Cortex of kidney (tissue), 1 donor: ENCODE results near the gene OMP.

Experiments
- DNase-seq: peaks from one replicate; lab custom pipeline; 2025; lab: John Stamatoyannopoulos, UW

The OMP gene

GRCh38 chr11:77069336-77069968 lies 33.2 kb upstream of the OMP start:
- no peak for DNase-seq

- no peak for DNase-seq
Measured at GRCh38 chr11:77069969-77070582, 32.6 kb upstream of the OMP start.

DNA sequence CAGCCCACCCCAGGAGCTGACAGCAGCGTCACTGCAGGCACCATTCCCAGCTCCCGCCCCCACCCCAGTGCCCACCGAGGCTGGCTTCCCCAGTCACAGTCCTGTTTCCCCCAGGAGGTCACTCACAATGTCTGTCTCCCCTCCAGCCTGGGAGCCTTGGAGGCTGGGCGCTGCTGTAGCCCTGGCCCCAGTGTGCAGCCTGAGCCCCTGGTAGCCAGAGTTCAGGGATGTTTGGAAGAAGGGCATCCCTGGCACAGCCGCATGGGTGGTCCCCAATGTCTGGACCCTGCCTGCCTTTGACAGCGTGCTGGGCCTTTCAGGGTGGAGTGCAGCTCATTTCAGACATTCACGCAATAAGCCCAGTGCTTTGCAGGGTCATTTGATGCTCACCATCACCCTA lies 31.6 kb upstream of the OMP start:
- DNase-seq: no peak

GRCh38 chr11:77071671-77072605 lies 30.7 kb upstream of the OMP start:
- no peak for DNase-seq

GRCh38 chr11:77072851-77073327 lies 29.8 kb upstream of the OMP start:
- no peak for DNase-seq

- no peak for DNase-seq
Measured at GRCh38 chr11:77073328-77074001, 29.2 kb upstream of the OMP start.

GRCh38 chr11:77074205-77074604 lies 28.4 kb upstream of the OMP start:
- DNase-seq: no peak

DNA sequence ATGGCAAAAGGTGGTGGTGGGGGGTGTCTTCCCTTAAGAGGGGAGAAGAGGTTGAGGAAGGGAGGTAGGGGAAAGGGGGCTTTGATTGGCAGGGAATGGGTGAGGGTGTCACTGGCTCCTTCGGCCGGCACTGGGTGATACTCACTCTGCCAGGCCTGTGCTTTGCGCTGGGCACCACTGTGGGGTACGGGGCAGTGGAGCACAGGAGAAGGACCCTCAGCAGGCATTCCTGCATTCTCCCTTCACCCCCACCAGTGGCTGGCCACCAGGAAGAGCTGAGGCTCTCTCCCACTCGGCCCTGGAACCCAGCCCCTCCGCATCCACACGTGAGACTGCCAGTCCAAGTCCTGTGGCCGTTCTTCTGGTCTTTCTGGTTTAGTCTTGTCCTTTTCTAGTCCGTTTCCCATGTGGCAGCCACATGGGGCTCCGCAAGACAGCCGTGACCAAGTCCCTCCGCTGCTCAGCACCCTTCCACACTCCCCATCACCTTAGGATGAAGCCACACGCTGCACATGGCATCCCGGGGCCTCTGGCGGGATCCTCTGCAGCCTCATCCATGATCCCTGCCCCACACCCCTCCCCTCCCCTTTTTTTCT lies 27.9 kb upstream of the OMP start:
- no peak for DNase-seq

- no peak for DNase-seq
Measured at GRCh38 chr11:77075425-77075905, 27.2 kb upstream of the OMP start.

- no peak for DNase-seq
Measured at GRCh38 chr11:77079666-77080065, 23.0 kb upstream of the OMP start.

- DNase-seq: no peak
Measured at GRCh38 chr11:77080643-77081210, 21.9 kb upstream of the OMP start.

DNA sequence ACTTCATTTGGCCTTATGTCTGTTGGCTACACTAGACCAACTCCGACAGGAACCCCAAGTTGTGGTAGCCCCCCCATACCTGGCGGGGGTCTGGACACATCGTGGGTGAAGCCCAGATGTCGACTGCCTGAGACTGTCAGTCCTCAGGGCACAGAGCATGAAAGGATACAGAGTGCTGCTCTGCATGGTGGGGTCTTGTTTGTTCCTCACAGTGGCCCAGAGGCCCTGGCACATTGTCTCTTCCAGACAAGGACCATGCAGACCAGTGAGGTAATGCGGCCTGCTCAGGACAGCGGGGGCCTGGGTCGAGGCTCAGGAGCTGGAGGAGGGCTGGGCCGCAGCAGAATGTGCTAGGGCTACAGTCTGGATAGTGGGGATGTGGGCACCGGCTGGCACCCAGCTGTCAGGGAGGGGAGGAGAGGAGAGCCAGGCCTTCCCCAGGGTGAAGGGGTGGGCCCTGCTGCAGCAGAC lies 21.2 kb upstream of the OMP start:
- DNase-seq: no peak

- no peak for DNase-seq
Measured at GRCh38 chr11:77081976-77082836, 20.4 kb upstream of the OMP start.

GRCh38 chr11:77082838-77083565 lies 19.6 kb upstream of the OMP start:
- no peak for DNase-seq

GRCh38 chr11:77083566-77084245 lies 18.9 kb upstream of the OMP start:
- DNase-seq: no peak

- no peak for DNase-seq
Measured at GRCh38 chr11:77084581-77085191, 18.0 kb upstream of the OMP start.

DNA sequence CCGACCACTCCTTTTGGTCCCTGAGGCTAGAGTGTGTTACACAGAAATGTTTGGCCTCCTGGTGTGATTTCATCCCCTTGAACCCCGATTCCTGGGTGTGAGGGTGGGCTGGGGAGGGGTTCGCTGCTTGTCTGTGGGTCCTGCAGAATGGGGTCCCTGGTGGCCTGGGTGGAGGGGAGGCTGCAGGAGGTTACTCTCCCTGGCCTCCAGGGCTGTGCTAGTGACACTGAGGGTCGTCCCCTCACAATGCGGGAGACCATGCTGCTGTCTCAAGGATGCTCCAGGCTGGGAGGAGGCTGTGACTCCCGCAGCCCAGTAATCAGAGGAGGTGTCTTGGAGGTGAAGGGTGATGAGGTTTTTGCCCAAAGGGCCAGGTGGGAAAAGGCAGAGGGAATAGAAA lies 17.0 kb upstream of the OMP start:
- no peak for DNase-seq
